ENCODE data around the gene SULT1C2.

GRCh38 chr2:108347786-108348185, 59.1 kb downstream of the SULT1C2 start:
- TF ChIP-seq CTCF (IDR thresholded peaks at IDR 0.05) (no peak), POLR2A (IDR thresholded peaks at IDR 0.05) (no peak), POLR2AphosphoS5 (IDR thresholded peaks at IDR 0.05; ENCODE audit: insufficient read depth in 1 of 2, low read depth in 1 of 2) (no peak)
